Endothelial cell of umbilical vein (primary cell): ENCODE measurements around the gene TCERG1L.

Experiments used
- CTCF ChIP-seq, 2 donors: IDR thresholded peaks; 1 replicate in 1 of 2; 2 replicates in 1 of 2; pipeline ENCODE4 v1.5.1; 2011; ENCODE audit warnings: low read length in 2 of 2, mild to moderate bottlenecking in 2 of 2, moderate library complexity in 2 of 2, control low read depth in 1 of 2, inconsistent platforms in 1 of 2, low read depth in 1 of 2; ENCODE audit not compliant: insufficient read depth in 1 of 2; ENCODE audit errors: extremely low read depth in 1 of 2
- EZH2 ChIP-seq: IDR thresholded peaks from 2 replicates; pipeline ENCODE4 v1.6.1; 2012; ENCODE audit warnings: borderline replicate concordance, low read depth, mild to moderate bottlenecking, moderate library complexity, low read length, inconsistent platforms; ENCODE audit not compliant: severe bottlenecking
- JUN ChIP-seq: IDR thresholded peaks from 2 replicates; pipeline ENCODE4 v1.6.1; 2011; ENCODE audit warnings: borderline replicate concordance, low read depth; ENCODE audit not compliant: insufficient read length, insufficient read depth
- MYC ChIP-seq: IDR thresholded peaks from one replicate; pipeline ENCODE4 v1.6.1; 2011; ENCODE audit warnings: mild to moderate bottlenecking, low read depth, low read length
- POLR2A ChIP-seq: IDR thresholded peaks from 2 replicates; pipeline ENCODE4 v1.6.1; 2012; ENCODE audit warnings: low read depth, mild to moderate bottlenecking, control low read depth, low read length
- POLR2AphosphoS5 ChIP-seq: IDR thresholded peaks from 2 replicates; pipeline ENCODE4 v1.6.1; 2012; ENCODE audit warnings: low read depth, mild to moderate bottlenecking, control low read depth, low read length, moderate library complexity; ENCODE audit not compliant: insufficient read depth
- TF ChIP-seq, protein P1 (sequence below): IDR thresholded peaks from 2 replicates; pipeline ENCODE4 v1.6.1; 2011; ENCODE audit not compliant: insufficient read depth, insufficient read length

GRCh38 chr10:131183546-131184045 lies 127.9 kb downstream of the TCERG1L start:
- TF ChIP-seq EZH2 (no peak), POLR2A (no peak), CTCF (IDR thresholded peaks at IDR 0.05; ENCODE audit: extremely low read depth in 1 of 2, insufficient read depth in 1 of 2, low read depth in 1 of 2, low read length in 2 of 2) (no peak), JUN (no peak), MYC (no peak), POLR2AphosphoS5 (no peak)
- TF ChIP-seq, protein P1, sequence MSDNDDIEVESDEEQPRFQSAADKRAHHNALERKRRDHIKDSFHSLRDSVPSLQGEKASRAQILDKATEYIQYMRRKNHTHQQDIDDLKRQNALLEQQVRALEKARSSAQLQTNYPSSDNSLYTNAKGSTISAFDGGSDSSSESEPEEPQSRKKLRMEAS, result no peak
